Pancreas (tissue), 10 donors: ENCODE results near the gene TBC1D26. TPM values are rescaled to one million over a fixed set of nuclear protein-coding genes. Genes with fewer than 3 reads are reported as not detected.
"Not testable (repeated sequence)": the region's sequence is repeated elsewhere in the genome, so short reads cannot be mapped to it uniquely, and the experiment has no call there.

ENCODE experiments used
- ATAC-seq, 4 donors: fragments of 200-7000 bp; cut with Tn5 transposase; one replicate each; pipeline versions ENCODE4 v1.8.0 to v1.9.1; 2020; ENCODE audit warnings: mild to moderate bottlenecking in 4 of 4, moderate library complexity in 4 of 4
- DNase-seq, 6 donors: peaks; one replicate each; pipeline ENCODE4 v3.0.0-alpha.2; 2020
- FAIRE-seq: peaks from 2 replicates; lab custom pipeline; 2012; peaks lifted over from hg19 to GRCh38; lab: Jason Lieb, UNC
- H3K27ac ChIP-seq, 4 donors: fragments of 200-600 bp; sonication (generic); 1 replicate in 3 of 4; 2 replicates in 1 of 4; pipeline versions ENCODE4 v1.5.0 to v1.8.0; 2020
- H3K27me3 ChIP-seq, 4 donors: fragments of 200-600 bp; one replicate each; pipeline ENCODE4 v1.8.0; 2021
- H3K36me3 ChIP-seq, 3 donors: fragments of 200-600 bp; sonication (generic) in 1 of 3; one replicate each; pipeline versions ENCODE4 v1.5.0 to v1.8.0; 2020 to 2021
- H3K4me1 ChIP-seq, 3 donors: fragments of 200-600 bp; one replicate each; pipeline ENCODE4 v1.8.0; 2021
- H3K4me3 ChIP-seq, 4 donors: fragments of 200-600 bp; sonication (generic) in 2 of 4; one replicate each; pipeline versions ENCODE4 v1.5.0 to v1.8.0; 2020 to 2021
- H3K9me3 ChIP-seq, 4 donors: fragments of 200-600 bp; one replicate each; pipeline ENCODE4 v1.8.0; 2021
- WGBS, 2 donors: extraction: QIAGEN DNeasy Blood & Tissue Kit; methylation state at CpG; one replicate each; pipeline ENCODE4 v1.1.7; 2013; 5-methylcytosine and 5-hydroxymethylcytosine counted together
- intact Hi-C, 3 donors: fragments of 100-400 bp; cut with DNase I; formaldehyde crosslinking; loops; one replicate each; pipeline versions ENCODE4 v1.11.1 to v1.14.2; 2022
- polyA plus RNA-seq, 2 donors: library from polyadenylated mRNA; stranded (reverse); fragments of 200-250 nt; gene quantifications; one replicate each; pipeline ENCODE4 v1.2.3, GENCODE V29; 2013
- total RNA-seq, 6 donors: library from RNA; stranded (reverse); fragmentation: NEBNext Ultra II Directional in 4 of 6; extraction: Animal tissue kit (Norgen Biotek cat#: 25700) in 4 of 6; gene quantifications; one replicate each; pipeline versions ENCODE4 v1.2.1 to v1.2.4, GENCODE V29; 2021 to 2023
- TF ChIP-seq, protein P1 (sequence below), 4 donors: fragments of 200-600 bp; sonication (generic) in 3 of 4; IDR thresholded peaks; one replicate each; pipeline versions ENCODE4 v1.5.0 to v1.8.0; 2021; ENCODE audit warnings: antibody characterized with exemption in 4 of 4
- donor health status: healthy with polysubstance abuse.
- donor health status: DM: no; HTN: no; CAD: no; lungs with moderate emphysema.
- donor health status: DM: no; HTN: no; CAD: no.
- donor health status: control.
- donor health status: control.
- donor health status: Bipolar disorder and iron deficiency.
- donor health status: DM: yes; HTN: yes; CAD: no.
- donor health status: DM: no; HTN: no; CAD: no.
- donor health status: DM: no; HTN: no; CAD: no.
- donor health status: DM: yes; HTN: yes; CAD: no.

TBC1D26 gene
- total and polyA plus RNA-seq, 8 donors = 0.38 TPM; not detected in 7

DNA sequence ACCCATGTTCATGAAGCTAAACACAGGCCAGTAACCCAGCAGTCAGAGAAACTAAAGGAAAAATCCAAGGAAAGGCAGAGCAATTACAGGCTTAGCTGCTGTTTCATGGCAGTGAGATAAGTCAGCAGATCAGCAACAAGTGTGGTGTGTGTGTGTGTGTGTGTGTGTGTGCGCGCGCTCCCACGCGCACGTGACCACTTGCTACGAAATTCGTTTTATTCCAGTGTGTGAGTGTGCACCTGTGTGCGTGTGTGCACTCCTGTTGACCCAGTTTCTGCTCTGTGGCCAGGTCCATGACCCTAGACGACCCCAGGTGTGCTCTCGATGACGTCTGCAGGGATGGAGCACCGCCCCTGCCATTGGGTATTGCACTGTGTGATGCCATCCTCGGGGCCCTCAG, 1.5 kb upstream of the TBC1D26 start:
- not testable (repeated sequence) for ATAC-seq, FAIRE-seq

DNA sequence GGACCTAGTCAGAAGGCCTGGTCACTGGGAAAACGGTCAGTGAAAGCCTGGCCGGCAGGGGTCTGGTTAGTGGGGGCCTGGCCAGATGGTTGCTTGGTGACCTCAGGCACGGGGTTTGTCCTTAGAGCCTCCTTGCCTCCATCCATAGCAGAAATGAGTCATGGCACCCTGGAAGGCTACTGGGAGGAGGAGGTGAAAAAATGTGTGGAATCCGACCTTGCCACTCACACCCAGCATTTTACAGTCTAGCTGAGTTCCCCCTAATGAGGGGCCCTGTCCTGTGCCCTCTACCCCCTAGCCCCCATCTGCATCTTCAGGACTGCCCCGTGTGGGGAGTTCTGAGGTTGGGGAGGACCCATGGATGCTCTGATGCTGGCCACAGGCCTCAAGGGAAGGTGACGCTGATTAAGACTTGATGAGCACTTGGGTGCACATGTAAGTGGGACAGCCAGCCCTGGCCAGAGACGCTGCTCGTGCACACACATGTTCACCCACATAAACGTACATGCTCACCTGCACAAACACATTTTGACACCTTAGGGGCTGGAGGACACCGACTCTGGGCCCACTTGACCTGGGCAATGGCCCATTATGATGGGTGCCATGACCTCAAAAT, 1.2 kb downstream of the TBC1D26 start:
- intact Hi-C loops, H3K36me3 ChIP-seq, H3K4me1 ChIP-seq, ATAC-seq, H3K27me3 ChIP-seq, DNase-seq, H3K9me3 ChIP-seq, H3K4me3 ChIP-seq, H3K27ac ChIP-seq, FAIRE-seq: not testable (repeated sequence)
- WGBS, 2 donors = 80 to 84% methylated on average over 8 of the region's 10 CpGs

More for the DNA sequence above, 1.5 kb upstream of the TBC1D26 start:
- H3K4me3 ChIP-seq, DNase-seq, H3K4me1 ChIP-seq, H3K27ac ChIP-seq, H3K27me3 ChIP-seq, H3K36me3 ChIP-seq, H3K9me3 ChIP-seq, intact Hi-C loops: not testable (repeated sequence)
- WGBS, 2 donors = 66 to 69% methylated on average over 4 to 9 of the region's 14 CpGs

DNA sequence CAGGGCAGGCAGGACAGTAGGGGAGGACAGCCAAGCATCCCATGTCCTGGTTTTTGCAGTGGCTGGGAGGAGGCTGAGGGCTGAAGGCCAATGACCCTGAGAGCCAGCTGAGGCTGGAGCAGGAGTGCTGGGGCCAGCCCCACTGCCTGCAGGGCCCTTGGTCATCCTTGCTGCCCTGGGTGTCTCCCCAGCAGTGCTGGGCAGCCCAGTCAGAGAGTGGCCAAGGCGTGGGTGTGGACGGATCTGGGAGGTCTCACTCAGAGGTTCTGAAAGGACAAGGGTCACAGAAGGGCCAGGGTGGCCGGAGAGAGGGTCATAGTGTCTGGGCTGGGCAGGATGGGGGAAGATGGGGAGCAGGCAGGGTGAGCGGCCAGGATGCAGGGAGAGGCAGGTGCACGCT, 4.5 kb downstream of the TBC1D26 start:
- intact Hi-C loops, H3K4me1 ChIP-seq, DNase-seq, FAIRE-seq, H3K9me3 ChIP-seq, H3K27ac ChIP-seq, H3K27me3 ChIP-seq, H3K4me3 ChIP-seq, ATAC-seq, H3K36me3 ChIP-seq: not testable (repeated sequence)
- WGBS, 2 donors = 70 to 71% methylated on average over 4 of the region's 5 CpGs

DNA sequence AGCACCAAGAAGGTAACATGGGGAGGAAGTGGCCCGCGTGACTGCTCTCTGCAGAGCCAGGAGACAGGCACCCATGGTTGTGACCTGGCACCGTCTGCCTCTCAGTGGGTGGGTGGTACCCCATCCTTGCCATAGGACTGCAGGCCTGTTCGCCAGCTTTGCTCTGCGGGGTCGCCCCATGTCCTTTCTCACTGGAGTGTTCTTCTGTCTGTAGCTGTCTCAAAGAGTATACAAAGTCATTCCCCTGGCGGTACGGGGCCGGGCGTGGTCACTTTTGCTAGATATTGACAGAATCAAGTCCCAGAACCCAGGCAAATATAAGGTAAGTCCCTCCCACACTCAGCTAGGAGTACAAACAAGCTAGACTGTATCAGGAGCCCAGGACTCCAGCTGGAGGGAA, 6.0 kb downstream of the TBC1D26 start:
- H3K4me1 ChIP-seq = no peaks in the 10 kb centered on the region
- H3K27ac ChIP-seq = no peak overlapping the region
- FAIRE-seq (no peak), DNase-seq (no peak), ATAC-seq (no peak)
- WGBS, 2 donors = 80 to 86% methylated on average over 10 of the region's 10 CpGs
- no peak overlapping the region for H3K4me3 ChIP-seq
- no peaks in the 10 kb centered on the region for H3K27me3 ChIP-seq
- intact Hi-C loops = no loop called here
- H3K36me3 ChIP-seq = no peaks in the 10 kb centered on the region
- H3K9me3 ChIP-seq = no peaks in the 10 kb centered on the region
- TF ChIP-seq, protein P1, sequence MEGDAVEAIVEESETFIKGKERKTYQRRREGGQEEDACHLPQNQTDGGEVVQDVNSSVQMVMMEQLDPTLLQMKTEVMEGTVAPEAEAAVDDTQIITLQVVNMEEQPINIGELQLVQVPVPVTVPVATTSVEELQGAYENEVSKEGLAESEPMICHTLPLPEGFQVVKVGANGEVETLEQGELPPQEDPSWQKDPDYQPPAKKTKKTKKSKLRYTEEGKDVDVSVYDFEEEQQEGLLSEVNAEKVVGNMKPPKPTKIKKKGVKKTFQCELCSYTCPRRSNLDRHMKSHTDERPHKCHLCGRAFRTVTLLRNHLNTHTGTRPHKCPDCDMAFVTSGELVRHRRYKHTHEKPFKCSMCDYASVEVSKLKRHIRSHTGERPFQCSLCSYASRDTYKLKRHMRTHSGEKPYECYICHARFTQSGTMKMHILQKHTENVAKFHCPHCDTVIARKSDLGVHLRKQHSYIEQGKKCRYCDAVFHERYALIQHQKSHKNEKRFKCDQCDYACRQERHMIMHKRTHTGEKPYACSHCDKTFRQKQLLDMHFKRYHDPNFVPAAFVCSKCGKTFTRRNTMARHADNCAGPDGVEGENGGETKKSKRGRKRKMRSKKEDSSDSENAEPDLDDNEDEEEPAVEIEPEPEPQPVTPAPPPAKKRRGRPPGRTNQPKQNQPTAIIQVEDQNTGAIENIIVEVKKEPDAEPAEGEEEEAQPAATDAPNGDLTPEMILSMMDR (IDR thresholded peaks at IDR 0.05) = no peak

DNA sequence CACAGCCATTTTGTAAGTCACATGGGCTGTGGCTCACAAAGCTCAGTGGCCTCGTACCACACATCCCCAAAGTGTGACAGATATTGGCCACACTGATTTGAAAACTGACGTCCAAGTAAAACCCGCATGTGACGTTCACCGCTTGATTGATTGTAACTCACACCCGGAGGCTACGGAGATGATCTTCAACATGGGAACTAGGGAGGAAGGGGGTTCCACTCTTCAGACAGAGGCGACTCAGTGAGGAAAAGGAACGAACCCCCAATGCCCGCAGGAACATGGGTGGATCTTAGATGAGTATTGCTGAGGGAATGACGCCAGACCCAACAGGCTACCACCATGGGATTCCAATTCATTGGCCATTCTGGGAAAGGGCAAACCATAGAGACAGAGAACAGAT, 7.2 kb downstream of the TBC1D26 start:
- H3K9me3 ChIP-seq, H3K36me3 ChIP-seq, H3K4me1 ChIP-seq, H3K27ac ChIP-seq, intact Hi-C loops, DNase-seq, ATAC-seq, FAIRE-seq, H3K4me3 ChIP-seq, H3K27me3 ChIP-seq: not testable (repeated sequence)
- WGBS, 2 donors = 72 to 79% methylated on average over 9 to 10 of the region's 11 CpGs

DNA sequence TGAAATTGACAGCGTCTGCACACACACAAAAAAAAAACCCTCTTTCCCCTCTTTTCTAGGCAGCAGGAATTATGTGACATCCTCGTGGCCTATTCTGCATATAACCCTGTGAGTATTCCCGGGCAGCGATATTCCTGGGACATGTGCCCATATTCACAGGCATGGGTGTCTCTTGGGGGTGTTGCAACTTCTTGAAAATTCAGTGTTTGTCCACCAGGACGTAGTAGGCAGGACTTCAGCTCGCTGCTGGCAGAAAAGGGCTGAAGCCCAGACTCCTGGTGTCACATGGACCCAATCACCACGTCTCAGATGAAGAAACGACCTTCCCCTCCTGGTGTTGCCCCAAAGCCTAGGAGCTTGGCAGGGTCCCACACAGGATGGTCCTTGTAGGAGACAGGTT, 8.0 kb downstream of the TBC1D26 start:
- H3K4me3 ChIP-seq, H3K27ac ChIP-seq, H3K4me1 ChIP-seq, DNase-seq, H3K36me3 ChIP-seq, ATAC-seq, H3K27me3 ChIP-seq, intact Hi-C loops, FAIRE-seq, H3K9me3 ChIP-seq: not testable (repeated sequence)
- 39 to 43% methylated on average over 8 of the region's 8 CpGs for WGBS, 2 donors

DNA sequence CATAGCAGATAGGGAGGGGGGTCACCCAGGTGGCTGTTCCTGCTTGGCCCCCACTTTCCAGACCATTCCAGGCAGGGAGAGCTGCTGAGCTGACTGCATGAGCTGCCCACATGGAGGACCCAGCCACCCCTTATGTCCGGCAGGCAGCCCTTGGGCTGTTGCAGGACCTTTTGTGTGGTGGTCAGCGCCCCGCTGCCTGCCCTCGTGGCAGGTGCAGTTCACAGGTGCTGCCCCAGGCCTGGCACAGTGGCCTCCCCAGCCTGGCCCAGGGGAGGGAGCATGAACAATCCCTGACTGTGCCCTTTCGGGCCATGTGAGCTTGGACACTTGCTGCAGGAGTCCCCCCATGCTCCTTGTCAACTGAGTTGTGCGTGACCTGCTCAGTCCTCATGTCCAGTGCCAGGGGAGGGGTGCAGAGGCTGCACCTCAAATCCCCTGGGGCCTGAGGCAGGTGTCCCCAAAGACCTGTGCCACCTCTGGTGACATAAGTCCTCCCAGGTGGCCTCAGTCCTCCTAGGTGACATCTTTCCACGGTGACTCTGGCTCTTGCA, 8.6 kb downstream of the TBC1D26 start:
- TF ChIP-seq, protein P1 (IDR thresholded peaks at IDR 0.05) = no peak
- Histone ChIP-seq H3K27me3 (no peaks in the 10 kb centered on the region), H3K36me3 (no peaks in the 10 kb centered on the region), H3K9me3 (no peaks in the 10 kb centered on the region), H3K4me3 (no peak overlapping the region), H3K27ac (no peak overlapping the region), H3K4me1 (no peaks in the 10 kb centered on the region)
- intact Hi-C loops = no loop called here
- 83 to 88% methylated on average over 7 of the region's 7 CpGs for WGBS, 2 donors
- FAIRE-seq = no peak
- DNase-seq = peak in 1 of 6 donors; percentile 38
- ATAC-seq = no peak
